B cell (primary cell): ENCODE results near the gene NFKBIZ. TPM values are rescaled to one million over a fixed set of nuclear protein-coding genes. Genes with fewer than 3 reads are reported as not detected.

Experiments used
- ATAC-seq: fragments of 200-7000 bp; cut with Tn5 transposase; one replicate; pipeline ENCODE4 v1.10.0; 2021; ENCODE audit warnings: low read depth, mild to moderate bottlenecking, moderate number of reproducible peaks, moderate library complexity
- CTCF ChIA-PET: fragments of 350-600 bp; sonication (Branson Sonifier 250); formaldehyde crosslinking; loops from one replicate; lab custom pipeline; 2021; ENCODE audit warnings: antibody characterized with exemption, inconsistent platforms; lab: Charles Lee
- POLR2A ChIA-PET: fragments of 350-600 bp; sonication (Branson Sonifier 250); formaldehyde crosslinking; loops from one replicate; lab custom pipeline; 2021; ENCODE audit warnings: antibody characterized with exemption; lab: Charles Lee
- DNase-seq: peaks from one replicate; pipeline ENCODE4 v3.0.0; 2013
- H2AFZ ChIP-seq: 2 replicates; pipeline ENCODE4 v1.6.1; 2012; ENCODE audit warnings: mild to moderate bottlenecking, low read depth, low read length; ENCODE audit not compliant: insufficient read depth, poor library complexity, severe bottlenecking
- H3K27ac ChIP-seq, 2 donors: 1 replicate in 1 of 2; 2 replicates in 1 of 2; pipeline ENCODE4 v1.5.1; 2012 to 2013; ENCODE audit warnings: low read length in 2 of 2, mild to moderate bottlenecking in 2 of 2, moderate library complexity in 1 of 2
- H3K27me3 ChIP-seq, 4 experiments: fragments of 200-600 bp in 1 of 4; sonication (generic) in 1 of 4; replicated peaks in 1 of 4; 1 replicate in 2 of 4; 2 replicates in 2 of 4; pipeline versions ENCODE4 v1.6.1 to v1.7.0; 2013 to 2016; ENCODE audit warnings: low read length in 3 of 4, mild to moderate bottlenecking in 2 of 4, mixed read lengths in 1 of 4, moderate library complexity in 1 of 4; ENCODE audit not compliant: insufficient read depth in 4 of 4, control insufficient read depth in 3 of 4; ENCODE audit errors: control extremely low read depth in 1 of 4
- H3K36me3 ChIP-seq, 2 experiments: replicated peaks in 1 of 2; 1 replicate in 1 of 2; 2 replicates in 1 of 2; pipeline versions ENCODE4 v1.6.1 to v1.7.1; 2013; ENCODE audit warnings: low read length in 1 of 2; ENCODE audit not compliant: insufficient read depth in 2 of 2, control insufficient read depth in 1 of 2; ENCODE audit errors: control extremely low read depth in 1 of 2, extremely low read depth in 1 of 2
- H3K4me1 ChIP-seq, 2 donors: fragments of 200-600 bp in 1 of 2; sonication (generic) in 1 of 2; 1 replicate in 1 of 2; 2 replicates in 1 of 2; pipeline versions ENCODE4 v1.5.1 to v1.6.1; 2013 to 2017; ENCODE audit warnings: low read length in 2 of 2; ENCODE audit not compliant: control insufficient read depth in 2 of 2, insufficient read depth in 2 of 2
- H3K4me2 ChIP-seq: replicated peaks from 2 replicates; pipeline ENCODE3; 2012; ENCODE audit warnings: mild to moderate bottlenecking, low read depth, low read length; ENCODE audit not compliant: poor library complexity, severe bottlenecking
- H3K4me3 ChIP-seq, 5 experiments: fragments of 200-600 bp in 1 of 5; sonication (generic) in 1 of 5; 1 replicate in 3 of 5; 2 replicates in 2 of 5; pipeline versions ENCODE4 v1.5.1 to v1.7.0; 2011 to 2016; ENCODE audit warnings: low read length in 4 of 5, mild to moderate bottlenecking in 4 of 5, low read depth in 2 of 5, control low read depth in 1 of 5, moderate library complexity in 1 of 5; ENCODE audit not compliant: insufficient read depth in 1 of 5; ENCODE audit errors: control extremely low read depth in 1 of 5, extremely low read depth in 1 of 5
- H3K79me2 ChIP-seq: fragments of 200-600 bp; sonication (generic); one replicate; pipeline ENCODE4 v1.6.0; 2016; ENCODE audit warnings: low read length; ENCODE audit not compliant: control insufficient read depth, insufficient read depth
- H3K9ac ChIP-seq: fragments of 200-600 bp; sonication (generic); 2 replicates; pipeline ENCODE4 v1.6.1; 2017; ENCODE audit warnings: mild to moderate bottlenecking, low read length, moderate library complexity
- H3K9me3 ChIP-seq, 3 donors: one replicate each; pipeline versions ENCODE4 v1.6.1 to v1.7.1; 2013; ENCODE audit warnings: low read length in 2 of 3; ENCODE audit not compliant: control insufficient read depth in 2 of 3, insufficient read depth in 1 of 3; ENCODE audit errors: control extremely low read depth in 1 of 3
- H4K20me1 ChIP-seq: 2 replicates; pipeline ENCODE4 v1.6.0; 2012; ENCODE audit warnings: mild to moderate bottlenecking, low read length; ENCODE audit not compliant: insufficient read depth, control insufficient read depth, poor library complexity, severe bottlenecking
- H3K27ac Mint-ChIP-seq: one replicate; pipeline ENCODE4 v1.8.0; 2021; ENCODE audit warnings: mixed read lengths
- H3K27me3 Mint-ChIP-seq: one replicate; pipeline ENCODE4 v1.8.0; 2021; ENCODE audit warnings: mixed read lengths
- H3K4me1 Mint-ChIP-seq: one replicate; pipeline ENCODE4 v1.8.0; 2021; ENCODE audit warnings: mixed read lengths
- H3K4me3 Mint-ChIP-seq: one replicate; pipeline ENCODE4 v1.8.0; 2021; ENCODE audit warnings: mixed read lengths
- H3K9me3 Mint-ChIP-seq: one replicate; pipeline ENCODE4 v1.8.0; 2022; ENCODE audit warnings: mixed read lengths; ENCODE audit not compliant: insufficient read depth
- CTCF ChIP-seq: fragments of 200-600 bp; IDR thresholded peaks from one replicate; pipeline ENCODE4 v1.8.0; 2022; ENCODE audit warnings: antibody characterized with exemption, mild to moderate bottlenecking
- EZH2 ChIP-seq: IDR thresholded peaks from 2 replicates; pipeline ENCODE4 v1.6.1; 2012; ENCODE audit warnings: borderline replicate concordance, low read depth, mild to moderate bottlenecking, moderate library complexity, low read length; ENCODE audit not compliant: insufficient read depth, poor library complexity, severe bottlenecking
- intact Hi-C: fragments of 100-400 bp; cut with micrococcal nuclease; formaldehyde crosslinking; loops from one replicate; pipeline ENCODE4 v1.10.0; 2022
- polyA plus RNA-seq: library from polyadenylated mRNA; depleted of rRNA; stranded (reverse); fragments of >200 nt; gene quantifications from 2 replicates; pipeline ENCODE4 v1.2.3, GENCODE V29; 2012
- total RNA-seq, 2 donors: library from RNA; stranded (reverse); fragments of 120-200 nt in 1 of 2; gene quantifications; 1 replicate in 1 of 2; 2 replicates in 1 of 2; pipeline versions ENCODE4 v1.2.3 to v1.2.4, GENCODE V29; 2013 to 2022

Gene NFKBIZ
- total and polyA plus RNA-seq, 2 donors (not counting 1 experiment from before 2014, with no cell fraction given): 114 to 157 TPM

- Mint-ChIP-seq H3K27me3 (no peaks in the 10 kb centered on the region), H3K4me3 (no peak overlapping the region), H3K4me1 (peaks cover 20% of the 10 kb centered on the region), H3K27ac (no peak overlapping the region), H3K9me3 (no peaks in the 10 kb centered on the region)
- no peaks in the 10 kb centered on the region for H4K20me1 ChIP-seq
- peaks cover 5 to 13% of the 10 kb centered on the region in 2 donors for H3K4me1 ChIP-seq
- no peak overlapping the region for H3K9ac ChIP-seq
- no peak overlapping the region for H2AFZ ChIP-seq
- H3K27ac ChIP-seq: no peak overlapping the region
- no peaks in the 10 kb centered on the region for H3K9me3 ChIP-seq
- H3K79me2 ChIP-seq: peaks cover 12% of the 10 kb centered on the region
- H3K4me3 ChIP-seq: no peak overlapping the region
- ATAC-seq (peak; percentile 64), DNase-seq (peak; percentile 71)
- H3K27me3 ChIP-seq: no peaks in the 10 kb centered on the region
- ChIA-PET POLR2A (interaction anchor here (0.9 kb wide), 1 partner anchor 416 kb away, joined by 4 read pairs; no protein-coding TSS in a partner anchor), CTCF (interaction anchor here (0.7 to 20.1 kb wide), 26 partner anchors 8 to 730 kb away, joined by 3 to 1306 read pairs (median 4); partner anchors contain the start of gene NFKBIZ)
- TF ChIP-seq CTCF (peak; percentile 88), EZH2 (no peak)
- intact Hi-C loops: loop anchor here (1.0 to 2.0 kb wide), 2 partner anchors 416 to 727 kb away; no protein-coding TSS in a partner anchor
- H3K4me2 ChIP-seq: no peak overlapping the region
- peaks cover 0 to 6% of the 10 kb centered on the region in 2 experiments for H3K36me3 ChIP-seq
Observed at GRCh38 chr3:101809178-101810021, 39.9 kb upstream of the NFKBIZ start.

GRCh38 chr3:101810022-101810418, 39.3 kb upstream of the NFKBIZ start:
- H3K27ac ChIP-seq: no peak overlapping the region
- H3K9me3 ChIP-seq: no peaks in the 10 kb centered on the region
- no peak overlapping the region for H3K4me3 ChIP-seq
- Mint-ChIP-seq H3K27me3 (no peaks in the 10 kb centered on the region), H3K9me3 (no peaks in the 10 kb centered on the region), H3K4me1 (peaks cover 25% of the 10 kb centered on the region), H3K27ac (no peak overlapping the region), H3K4me3 (no peak overlapping the region)
- no peak overlapping the region for H3K9ac ChIP-seq
- H4K20me1 ChIP-seq: no peaks in the 10 kb centered on the region
- TF ChIP-seq CTCF (no peak), EZH2 (no peak)
- no peak overlapping the region for H3K4me2 ChIP-seq
- H3K4me1 ChIP-seq: peaks cover 10 to 20% of the 10 kb centered on the region in 2 donors
- ChIA-PET CTCF (interaction anchor here (0.6 to 20.1 kb wide), 18 partner anchors 8 to 726 kb away, joined by 3 to 1306 read pairs (median 4); partner anchors contain the start of gene NFKBIZ), POLR2A (no interaction called here)
- ATAC-seq: no peak
- H2AFZ ChIP-seq: no peak overlapping the region
- intact Hi-C loops: no loop called here
- H3K27me3 ChIP-seq: no peaks in the 10 kb centered on the region
- DNase-seq: no peak
- peaks cover 12% of the 10 kb centered on the region for H3K79me2 ChIP-seq
- H3K36me3 ChIP-seq: peaks cover 0 to 6% of the 10 kb centered on the region in 2 experiments
